ENCODE measurements around the gene ACTN4.

Gene ACTN4

GRCh38 chr19:38660724-38661123 is 13.3 kb downstream of the ACTN4 start:
- in situ Hi-C loops (cut with MboI; ENCODE audit: low sequenced_read_pairs) = no loop called here

DNA sequence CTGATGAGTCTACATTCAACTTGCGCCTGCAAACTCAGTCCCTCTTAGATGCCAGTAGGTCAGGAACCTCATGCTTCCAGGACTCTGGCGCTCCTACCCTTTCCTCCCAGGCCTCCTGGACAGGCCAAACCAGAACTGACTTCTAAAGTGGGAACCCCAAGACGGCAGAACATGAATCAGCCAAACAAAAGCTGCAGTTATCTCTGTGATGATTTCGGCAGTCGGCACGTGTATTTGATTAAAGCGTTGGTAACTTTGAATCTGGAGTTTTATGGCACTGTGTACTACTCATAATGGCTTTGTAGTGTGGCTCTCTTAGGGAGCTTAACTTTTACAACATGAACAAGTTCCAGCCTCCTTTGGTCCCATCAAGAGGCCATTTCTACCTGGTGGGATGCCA is 13.7 kb downstream of the ACTN4 start:
- in situ Hi-C loops (cut with MboI; ENCODE audit: low sequenced_read_pairs) = no loop called here

DNA sequence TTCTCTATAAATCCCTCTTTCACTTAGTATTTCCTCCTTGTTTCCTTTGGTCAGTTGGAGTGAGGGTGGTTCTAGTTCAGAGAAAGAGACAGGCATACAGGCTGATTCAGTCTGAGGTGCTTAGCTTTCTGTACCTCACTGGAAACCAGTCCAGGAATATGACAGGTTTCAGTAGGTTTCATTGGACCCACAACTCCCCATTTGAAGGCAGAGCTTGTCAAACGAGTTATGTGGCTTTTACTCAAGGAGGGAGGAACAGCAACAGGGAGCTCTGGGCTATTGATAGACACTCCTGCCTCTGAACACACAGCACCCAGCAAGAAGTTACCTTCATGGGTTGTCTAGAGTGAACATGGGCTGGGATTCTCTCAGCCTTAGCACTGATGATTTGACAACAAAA is 14.5 kb downstream of the ACTN4 start:
- in situ Hi-C loops (cut with MboI; ENCODE audit: low sequenced_read_pairs) = no loop called here

DNA sequence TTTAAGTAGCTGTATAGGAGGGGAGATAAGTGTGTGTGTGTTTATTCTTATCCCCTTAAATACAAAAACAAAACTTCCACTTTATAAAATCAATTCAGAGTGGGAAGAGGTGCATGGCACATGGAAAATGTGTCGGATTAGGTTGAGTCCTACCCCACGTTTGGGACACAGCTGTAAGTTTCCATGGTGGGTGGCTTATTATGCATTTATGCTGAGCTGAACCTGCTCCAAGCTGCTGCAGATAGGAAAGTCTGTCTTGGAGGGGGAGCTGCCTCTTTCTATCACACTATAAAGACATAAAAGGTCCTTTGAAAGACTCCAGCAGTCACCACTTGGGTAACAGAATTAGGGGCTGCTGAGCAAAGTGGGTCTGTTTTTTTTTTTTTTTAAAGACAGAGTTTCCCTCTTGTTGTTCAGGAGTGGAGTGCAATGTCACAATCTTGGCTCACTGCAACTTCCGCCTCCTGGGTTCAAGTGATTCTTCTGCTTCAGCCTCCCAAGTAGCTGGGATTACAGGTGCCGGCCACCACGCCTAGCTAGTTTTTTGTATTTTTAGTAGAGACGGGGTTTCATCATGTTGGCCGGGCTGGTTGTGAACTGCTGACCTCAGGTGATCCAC is 15.2 kb downstream of the ACTN4 start:
- in situ Hi-C loops (cut with MboI; ENCODE audit: low sequenced_read_pairs) = no loop called here

DNA sequence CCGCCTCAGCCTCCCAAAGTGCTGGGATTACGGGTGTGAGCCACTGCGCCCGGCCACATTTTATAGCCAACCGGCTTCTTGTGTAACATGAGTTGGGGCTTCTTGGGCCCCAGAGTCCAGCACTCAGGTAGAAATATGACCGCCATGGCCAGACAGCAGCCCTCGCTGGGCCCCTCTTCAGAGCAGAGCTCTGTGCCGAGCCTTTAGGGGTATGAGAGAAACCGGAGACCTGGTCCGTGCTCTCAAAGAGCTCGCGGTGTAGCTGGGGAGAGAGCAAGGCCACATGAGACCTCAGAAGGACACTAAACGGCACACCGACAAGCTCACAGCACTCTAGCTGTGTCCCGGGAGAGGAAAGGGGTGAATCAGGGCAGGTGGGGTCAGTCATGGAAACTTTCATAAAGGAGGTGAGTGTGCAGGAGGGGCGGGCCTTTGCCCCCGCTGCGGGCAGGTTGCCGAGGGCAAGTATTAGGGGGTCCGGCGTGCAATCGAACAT is 15.8 kb downstream of the ACTN4 start:
- in situ Hi-C loops (cut with MboI; ENCODE audit: low sequenced_read_pairs) = no loop called here

DNA sequence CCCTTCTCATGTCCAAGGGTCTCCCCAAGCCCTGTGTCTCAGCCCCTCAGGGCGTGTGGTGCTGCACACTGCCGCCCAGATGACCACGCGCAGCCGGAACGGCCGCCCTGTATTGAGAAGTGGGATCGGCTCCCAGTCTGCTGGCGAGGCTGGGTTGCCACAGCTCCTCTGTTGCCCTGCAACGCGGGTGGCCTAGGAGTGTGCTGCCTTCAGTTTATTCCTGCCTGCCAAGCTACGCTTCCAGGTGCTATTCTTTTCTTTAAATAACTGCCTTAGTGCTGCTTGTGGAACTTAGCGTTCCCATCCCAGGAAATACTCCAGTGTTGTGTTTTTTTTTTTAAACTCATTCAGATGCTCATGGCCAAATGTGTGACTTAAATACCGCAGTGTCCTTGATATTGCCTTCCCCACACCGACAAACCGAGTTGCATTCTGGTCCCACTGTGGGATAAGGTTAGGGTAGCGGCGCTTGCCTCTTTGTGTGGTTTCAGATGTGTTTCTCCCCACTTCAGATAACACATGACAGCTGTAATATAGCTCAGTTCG is 16.6 kb downstream of the ACTN4 start:
- in situ Hi-C loops (cut with MboI; ENCODE audit: low sequenced_read_pairs) = no loop called here

DNA sequence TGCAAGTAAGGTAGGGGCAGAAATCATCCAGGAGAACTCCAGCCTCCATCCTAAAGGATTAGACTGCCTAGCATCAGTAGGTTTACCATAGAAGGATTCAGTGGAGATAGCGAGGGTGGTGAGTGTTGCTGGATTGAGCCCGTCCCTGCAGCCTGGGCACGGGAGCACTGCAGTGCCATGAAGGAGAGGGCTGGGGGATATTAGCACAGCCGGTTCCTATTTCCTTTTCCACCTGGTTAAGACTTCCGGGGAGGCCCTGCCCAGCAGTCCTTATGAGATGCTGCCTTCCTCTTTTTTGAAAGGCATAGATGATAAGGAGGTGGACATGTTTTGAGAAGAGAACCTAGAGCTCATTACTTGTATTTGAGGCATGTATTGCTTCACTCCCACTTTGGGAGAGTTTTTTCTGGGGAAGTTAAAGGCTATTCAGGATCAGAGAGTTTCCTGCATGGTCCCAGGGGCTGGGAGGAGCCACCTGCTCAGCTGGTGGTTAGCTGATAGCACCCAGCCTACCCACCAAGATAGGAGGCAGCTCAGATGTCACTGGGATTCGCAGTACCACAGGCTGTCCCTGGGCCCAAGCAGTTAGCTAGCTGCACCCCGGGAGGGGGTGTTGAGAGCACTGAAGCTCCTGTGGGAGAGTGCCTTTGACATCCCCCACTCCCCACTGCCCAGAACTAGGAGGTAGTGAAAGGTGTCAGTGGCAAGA is 17.2 kb downstream of the ACTN4 start:
- in situ Hi-C loops (cut with MboI; ENCODE audit: low sequenced_read_pairs) = no loop called here

GRCh38 chr19:38665219-38665931 is 17.9 kb downstream of the ACTN4 start:
- in situ Hi-C loops (cut with MboI; ENCODE audit: low sequenced_read_pairs) = no loop called here

DNA sequence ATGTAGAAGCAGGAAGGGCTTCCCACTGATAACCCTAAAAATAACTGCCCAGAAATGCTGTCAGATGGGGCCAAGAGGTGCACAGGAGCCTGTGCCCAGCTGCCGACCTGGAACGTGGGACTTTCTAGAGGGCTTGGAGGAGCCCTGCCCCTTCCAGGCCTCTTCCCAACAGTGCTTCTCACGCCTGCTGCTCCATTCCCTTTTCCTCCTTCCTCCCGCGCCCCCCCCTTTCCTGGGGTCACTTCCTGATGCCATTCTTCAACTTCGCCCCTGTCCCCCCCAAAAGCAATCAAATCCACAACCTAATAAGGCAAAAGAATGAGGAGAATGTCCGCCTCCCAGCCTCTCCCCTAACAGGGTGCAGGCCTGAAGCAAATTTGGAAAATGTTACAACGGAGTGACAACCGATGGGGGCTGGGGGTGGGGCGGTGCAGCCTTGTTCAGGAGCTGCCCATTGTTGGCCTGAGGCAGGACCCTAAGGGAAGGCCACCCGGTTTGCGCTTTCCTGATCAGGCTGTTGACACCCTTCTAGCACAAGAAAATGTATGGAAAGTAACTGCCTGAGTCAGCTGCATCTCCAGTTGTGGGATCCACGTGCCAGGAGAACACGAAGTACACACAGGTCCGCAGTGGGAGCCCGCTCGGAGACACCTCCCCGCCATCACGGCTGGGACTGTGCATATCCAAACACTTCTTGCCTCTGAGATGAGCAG is 18.7 kb downstream of the ACTN4 start:
- in situ Hi-C loops (cut with MboI; ENCODE audit: low sequenced_read_pairs) = no loop called here

- in situ Hi-C loops (cut with MboI; ENCODE audit: low sequenced_read_pairs) = no loop called here
These were observed 19.4 kb downstream of the ACTN4 start for GRCh38 chr19:38666663-38667511.

GRCh38 chr19:38667661-38668171 is 20.3 kb downstream of the ACTN4 start:
- in situ Hi-C loops (cut with MboI; ENCODE audit: low sequenced_read_pairs) = no loop called here

DNA sequence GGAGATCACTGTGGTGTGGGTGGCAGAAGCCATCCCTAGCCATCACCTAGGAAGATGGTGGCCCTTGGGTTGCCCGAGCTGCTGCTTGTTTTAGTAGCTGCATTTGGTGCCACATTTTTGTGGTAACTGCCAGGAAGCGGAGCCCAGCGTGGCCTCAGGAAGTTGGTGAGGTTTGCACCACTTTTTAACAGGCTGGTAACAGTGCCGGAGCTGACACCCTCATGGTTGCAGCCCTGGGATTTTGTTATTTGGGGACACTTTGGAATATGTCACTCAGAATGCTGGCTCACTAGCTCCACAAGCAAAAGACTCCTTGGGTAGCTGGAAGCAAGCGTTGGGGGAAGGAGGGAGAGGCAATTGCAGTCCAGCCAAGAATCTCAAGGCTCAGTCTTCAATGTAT is 22.1 kb downstream of the ACTN4 start:
- in situ Hi-C loops (cut with MboI; ENCODE audit: low sequenced_read_pairs) = no loop called here

GRCh38 chr19:38670921-38671398 is 23.5 kb downstream of the ACTN4 start:
- in situ Hi-C loops (cut with MboI; ENCODE audit: low sequenced_read_pairs) = no loop called here

GRCh38 chr19:38671654-38672053 is 24.2 kb downstream of the ACTN4 start:
- in situ Hi-C loops (cut with MboI; ENCODE audit: low sequenced_read_pairs) = no loop called here

DNA sequence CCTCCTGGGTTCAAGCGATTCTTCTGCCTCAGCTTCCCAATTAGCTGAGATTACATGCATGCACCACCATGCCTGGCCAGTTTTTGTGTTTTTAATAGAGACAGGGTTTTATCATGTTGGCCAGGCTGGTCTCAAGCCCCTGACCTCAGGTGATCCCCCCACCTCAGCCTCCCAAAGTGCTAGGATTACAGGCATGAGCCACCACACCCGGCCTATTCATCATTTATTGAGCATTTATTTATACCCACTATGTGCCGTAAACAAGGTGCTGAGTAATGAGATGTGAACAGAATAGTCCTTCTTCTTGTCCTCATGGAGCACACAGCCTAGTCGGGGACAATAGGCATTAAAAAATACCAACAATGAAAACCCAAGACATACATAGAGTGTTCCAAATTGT is 25.6 kb downstream of the ACTN4 start:
- in situ Hi-C loops (cut with MboI; ENCODE audit: low sequenced_read_pairs) = no loop called here

DNA sequence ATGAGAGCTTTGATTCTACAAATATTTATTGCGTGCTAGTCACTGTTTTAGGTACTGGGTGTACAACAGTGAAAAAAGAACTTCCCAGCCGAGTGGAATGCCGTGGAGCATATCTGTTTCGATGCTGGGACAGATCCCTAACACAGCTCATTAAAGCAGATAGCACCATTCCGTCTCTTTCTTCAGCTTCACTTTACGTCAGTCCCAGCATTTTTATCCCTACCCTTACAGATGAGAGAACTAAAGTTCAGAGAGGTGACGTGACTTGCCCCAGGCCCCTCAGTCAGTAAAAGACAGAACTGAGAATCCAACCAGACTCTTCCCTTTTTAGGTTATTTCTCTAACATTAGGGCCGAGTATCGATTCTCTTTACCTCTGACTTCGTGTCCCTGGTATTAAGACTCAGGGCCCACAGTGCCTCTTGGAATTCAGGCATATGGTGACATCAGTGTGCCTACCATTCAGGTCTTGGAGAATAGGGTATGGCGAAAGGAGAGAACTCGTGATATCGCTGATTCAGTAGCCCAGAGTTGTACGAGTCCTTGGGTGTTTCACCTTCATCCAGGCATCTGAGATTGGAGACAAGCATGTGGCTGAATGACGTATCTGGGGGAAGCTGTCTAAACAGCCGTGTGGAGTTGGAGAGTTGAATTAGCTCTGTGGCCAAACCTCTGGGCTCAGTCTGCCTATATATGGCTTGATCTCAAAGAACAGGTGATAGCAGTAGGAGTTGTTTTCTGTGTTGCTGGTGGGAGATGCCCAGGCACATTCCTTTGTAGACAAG is 27.1 kb downstream of the ACTN4 start:
- in situ Hi-C loops (cut with MboI; ENCODE audit: low sequenced_read_pairs) = no loop called here

GRCh38 chr19:38675611-38676010 is 28.2 kb downstream of the ACTN4 start:
- in situ Hi-C loops (cut with MboI; ENCODE audit: low sequenced_read_pairs) = no loop called here

DNA sequence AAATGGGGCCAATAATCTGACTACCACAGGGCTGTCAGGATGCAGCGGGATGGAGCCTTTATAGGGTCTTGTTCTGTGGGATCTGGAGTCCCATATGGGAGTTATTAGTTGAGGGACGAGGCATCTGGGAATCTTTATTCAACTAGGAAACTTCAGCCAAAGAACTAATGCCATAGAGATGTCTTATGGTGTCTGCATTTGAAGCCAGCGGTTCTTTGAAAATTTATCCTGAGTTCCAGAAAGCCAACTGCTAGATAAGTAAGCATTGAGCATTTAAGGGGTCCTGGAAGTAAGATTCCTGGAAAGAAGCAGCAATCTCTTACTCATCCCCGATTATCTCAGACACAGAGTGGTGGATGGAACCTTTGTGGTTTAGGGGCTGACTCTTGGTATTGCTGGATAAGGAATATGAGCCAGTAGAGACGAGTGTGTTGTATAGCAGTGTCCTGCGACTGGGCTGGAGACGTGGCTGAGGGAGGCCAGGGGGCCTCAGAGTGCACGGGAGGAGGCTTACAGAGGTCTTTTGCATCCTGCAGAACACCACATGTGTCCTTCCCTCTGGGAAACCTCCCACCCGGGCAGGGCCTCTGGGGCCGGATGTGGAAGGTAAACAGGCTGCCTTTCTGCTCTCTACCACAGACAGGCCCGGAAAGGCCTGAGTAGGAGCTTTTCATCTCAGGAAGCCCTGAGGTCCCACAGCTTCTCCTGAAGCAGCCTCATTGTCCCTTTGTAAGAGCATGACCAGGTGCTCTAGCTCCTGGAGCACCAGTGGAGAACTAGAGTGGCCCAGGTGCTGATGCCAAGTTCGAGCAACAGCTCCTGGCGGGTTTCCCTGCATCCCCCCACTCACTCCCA is 28.8 kb downstream of the ACTN4 start:
- in situ Hi-C loops (cut with MboI; ENCODE audit: low sequenced_read_pairs) = no loop called here

Measured in HL-60/S4 (cell line).